Fibroblast of lung (primary cell): ENCODE results near the gene GOLGA6L7. TPM values are rescaled to one million over a fixed set of nuclear protein-coding genes. Genes with fewer than 3 reads are reported as not detected.

ENCODE experiments used
- DNase-seq, 2 donors: peaks; one replicate each; pipeline versions ENCODE4 v3.0.0 to v3.0.0-alpha.2; 2010; ENCODE audit warnings: low read depth in 2 of 2
- H2AFZ ChIP-seq: 2 replicates; pipeline ENCODE4 v1.5.1; 2012; ENCODE audit warnings: low read length, control low read depth, inconsistent platforms
- H3K27ac ChIP-seq: 2 replicates; pipeline ENCODE4 v1.5.1; 2011; ENCODE audit warnings: low read length, control low read depth; ENCODE audit not compliant: insufficient read depth
- H3K27me3 ChIP-seq: 2 replicates; pipeline ENCODE4 v1.5.1; 2011; ENCODE audit warnings: mild to moderate bottlenecking, low read length; ENCODE audit not compliant: control insufficient read depth, insufficient read depth
- H3K36me3 ChIP-seq: 2 replicates; pipeline ENCODE4 v1.5.1; 2011; ENCODE audit warnings: low read length; ENCODE audit not compliant: control insufficient read depth, insufficient read depth
- H3K4me1 ChIP-seq: 2 replicates; pipeline ENCODE4 v1.5.1; 2011; ENCODE audit warnings: low read length; ENCODE audit not compliant: control insufficient read depth, insufficient read depth; ENCODE audit errors: extremely low read depth
- H3K4me2 ChIP-seq: 2 replicates; pipeline ENCODE4 v1.5.1; 2011; ENCODE audit warnings: low read length, control low read depth; ENCODE audit not compliant: insufficient read depth; ENCODE audit errors: extremely low read depth
- H3K4me3 ChIP-seq, 4 experiments: fragments of 200-600 bp in 1 of 4; sonication (generic) in 1 of 4; replicated peaks in 1 of 4; 2 replicates each; pipeline ENCODE4 v1.5.1; 2011 to 2016; ENCODE audit warnings: low read length in 4 of 4, low read depth in 3 of 4, mild to moderate bottlenecking in 3 of 4, control low read depth in 2 of 4, inconsistent platforms in 1 of 4, mixed read lengths in 1 of 4; ENCODE audit not compliant: insufficient read depth in 1 of 4; ENCODE audit errors: control extremely low read depth in 1 of 4
- H3K79me2 ChIP-seq: 2 replicates; pipeline ENCODE4 v1.5.1; 2012; ENCODE audit warnings: mild to moderate bottlenecking, low read length, inconsistent platforms; ENCODE audit not compliant: control insufficient read depth, insufficient read depth
- H3K9ac ChIP-seq: 2 replicates; pipeline ENCODE4 v1.5.1; 2011; ENCODE audit warnings: mild to moderate bottlenecking, low read length, control low read depth; ENCODE audit not compliant: insufficient read depth
- H3K9me3 ChIP-seq: 2 replicates; pipeline ENCODE4 v1.5.1; 2012; ENCODE audit warnings: low read depth, low read length; ENCODE audit not compliant: control insufficient read depth, insufficient read depth
- H4K20me1 ChIP-seq: 2 replicates; pipeline ENCODE4 v1.5.1; 2011; ENCODE audit warnings: low read length; ENCODE audit not compliant: control insufficient read depth, insufficient read depth; ENCODE audit errors: extremely low read depth
- EZH2 ChIP-seq: IDR thresholded peaks from 2 replicates; pipeline ENCODE4 v1.5.1; 2012; ENCODE audit warnings: low read length, control low read depth, mild to moderate bottlenecking; ENCODE audit errors: missing control alignments
- polyA plus RNA-seq, 2 donors: library from polyadenylated mRNA; depleted of rRNA in 1 of 2; stranded (reverse) in 1 of 2; unstranded in 1 of 2; fragments of >200 nt; gene quantifications; 2 replicates each; pipeline ENCODE4 v1.2.1, GENCODE V29; 2011 to 2012; ENCODE audit warnings: missing spikeins in 1 of 2
- total RNA-seq: library from RNA; depleted of rRNA; stranded (reverse); fragments of >200 nt; gene quantifications from 2 replicates; pipeline ENCODE4 v1.2.1, GENCODE V29; 2014
- TF ChIP-seq, protein P1 (sequence below), 2 donors: IDR thresholded peaks in 1 of 2; conservative IDR thresholded peaks in 1 of 2; 1 replicate in 1 of 2; 2 replicates in 1 of 2; pipeline ENCODE4 v1.5.1; 2011 to 2012; ENCODE audit warnings: low read length in 2 of 2, control low read depth in 1 of 2, inconsistent platforms in 1 of 2, low read depth in 1 of 2, mild to moderate bottlenecking in 1 of 2

The GOLGA6L7 gene
- total and polyA plus RNA-seq, 2 donors (not counting 1 experiment from before 2014, with no cell fraction given), result not detected

DNA sequence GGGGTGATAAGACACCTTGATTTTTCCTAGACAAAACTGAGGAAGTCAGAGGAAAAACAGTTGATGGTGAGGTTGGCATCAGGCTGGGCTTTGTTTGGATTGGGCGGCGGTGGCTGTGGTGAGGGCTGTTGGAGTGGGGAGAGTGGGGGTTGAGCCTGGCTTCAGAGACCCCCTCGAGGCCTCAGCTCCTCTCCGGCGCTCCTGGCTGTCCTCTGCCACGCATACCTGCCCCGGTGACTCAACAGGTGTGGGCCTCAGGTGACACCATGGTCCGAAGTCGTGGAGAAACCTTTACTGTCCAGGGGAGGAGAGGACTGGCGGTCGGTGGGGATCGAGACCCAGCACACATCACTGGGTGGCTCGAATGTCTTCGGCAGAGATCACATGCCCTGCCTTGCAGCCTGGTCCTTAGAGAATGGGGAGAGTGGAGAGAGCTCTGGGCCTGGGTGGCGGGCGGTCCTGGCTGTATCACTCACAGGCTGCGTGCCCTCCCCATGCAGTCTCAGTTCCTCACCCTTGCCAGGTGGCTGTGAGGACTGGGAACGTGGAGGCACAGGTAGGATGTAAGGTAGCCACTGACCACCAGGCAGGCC lies 40.0 kb upstream of the GOLGA6L7 start:
- no peaks in the 10 kb centered on the region for H4K20me1 ChIP-seq
- no peak overlapping the region for H3K9ac ChIP-seq
- no peak overlapping the region for H3K4me2 ChIP-seq
- H3K4me3 ChIP-seq, result no peak overlapping the region
- no peaks in the 10 kb centered on the region for H3K27me3 ChIP-seq
- no peak overlapping the region for H3K27ac ChIP-seq
- H3K9me3 ChIP-seq, result no peaks in the 10 kb centered on the region
- no peaks in the 10 kb centered on the region for H3K36me3 ChIP-seq
- no peak for DNase-seq
- TF ChIP-seq, protein P1, sequence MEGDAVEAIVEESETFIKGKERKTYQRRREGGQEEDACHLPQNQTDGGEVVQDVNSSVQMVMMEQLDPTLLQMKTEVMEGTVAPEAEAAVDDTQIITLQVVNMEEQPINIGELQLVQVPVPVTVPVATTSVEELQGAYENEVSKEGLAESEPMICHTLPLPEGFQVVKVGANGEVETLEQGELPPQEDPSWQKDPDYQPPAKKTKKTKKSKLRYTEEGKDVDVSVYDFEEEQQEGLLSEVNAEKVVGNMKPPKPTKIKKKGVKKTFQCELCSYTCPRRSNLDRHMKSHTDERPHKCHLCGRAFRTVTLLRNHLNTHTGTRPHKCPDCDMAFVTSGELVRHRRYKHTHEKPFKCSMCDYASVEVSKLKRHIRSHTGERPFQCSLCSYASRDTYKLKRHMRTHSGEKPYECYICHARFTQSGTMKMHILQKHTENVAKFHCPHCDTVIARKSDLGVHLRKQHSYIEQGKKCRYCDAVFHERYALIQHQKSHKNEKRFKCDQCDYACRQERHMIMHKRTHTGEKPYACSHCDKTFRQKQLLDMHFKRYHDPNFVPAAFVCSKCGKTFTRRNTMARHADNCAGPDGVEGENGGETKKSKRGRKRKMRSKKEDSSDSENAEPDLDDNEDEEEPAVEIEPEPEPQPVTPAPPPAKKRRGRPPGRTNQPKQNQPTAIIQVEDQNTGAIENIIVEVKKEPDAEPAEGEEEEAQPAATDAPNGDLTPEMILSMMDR (conservative IDR thresholded peaks at IDR 0.05 in 1 of 2, IDR thresholded peaks at IDR 0.05 in 1 of 2; ENCODE audit: low read depth in 1 of 2, low read length in 2 of 2), result no peak
- TF ChIP-seq EZH2, result no peak
- no peak overlapping the region for H2AFZ ChIP-seq
- H3K4me1 ChIP-seq, result peaks cover 4% of the 10 kb centered on the region
- H3K79me2 ChIP-seq, result no peaks in the 10 kb centered on the region

DNA sequence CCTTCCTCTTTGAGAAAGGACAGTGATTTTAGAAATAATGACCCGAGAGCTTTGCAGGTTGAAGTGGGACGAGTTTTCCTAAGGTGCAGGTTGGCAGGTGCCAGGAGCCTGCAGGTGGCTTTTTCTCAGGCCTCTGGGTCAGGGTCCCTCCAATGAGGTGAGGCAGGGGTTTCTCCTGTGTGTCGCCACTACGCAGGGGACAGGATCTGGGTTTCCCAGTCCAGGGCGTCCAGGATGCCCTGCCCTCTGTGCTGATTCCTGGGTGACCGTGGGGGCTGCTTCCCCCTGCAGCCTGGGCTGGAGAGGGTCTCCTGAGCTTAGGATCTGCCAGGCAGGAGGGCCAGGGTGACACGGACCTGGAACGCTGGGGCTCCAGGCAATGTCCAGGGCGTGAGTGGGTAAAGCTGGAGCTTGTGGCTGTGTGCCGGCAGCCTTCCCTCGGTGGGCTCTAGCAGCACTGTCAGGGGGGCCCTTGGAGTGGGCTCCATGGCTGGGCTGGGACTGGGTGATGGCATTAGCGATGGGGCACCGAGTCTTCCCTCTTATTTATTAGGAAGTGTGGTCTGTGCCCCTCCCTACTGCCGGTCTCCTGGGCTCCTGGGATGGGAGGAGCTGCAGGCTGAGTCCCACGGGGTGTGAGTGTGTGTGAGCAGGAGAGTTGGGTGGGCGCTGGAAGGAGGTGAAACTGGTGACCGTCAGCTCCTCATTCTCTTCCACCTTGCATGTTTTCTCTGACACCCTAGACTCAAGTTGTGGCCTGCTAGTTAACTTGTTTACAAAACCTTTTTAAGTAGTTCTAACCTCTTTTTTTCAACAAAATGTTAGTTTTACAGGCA lies 39.1 kb upstream of the GOLGA6L7 start:
- no peaks in the 10 kb centered on the region for H3K79me2 ChIP-seq
- no peak overlapping the region for H3K4me2 ChIP-seq
- no peaks in the 10 kb centered on the region for H3K27me3 ChIP-seq
- peak overlapping the region in 1 of 4 experiments; percentile 62 for H3K4me3 ChIP-seq
- no peaks in the 10 kb centered on the region for H3K9me3 ChIP-seq
- no peaks in the 10 kb centered on the region for H3K36me3 ChIP-seq
- DNase-seq, result no peak
- H4K20me1 ChIP-seq, result no peaks in the 10 kb centered on the region
- no peak overlapping the region for H3K27ac ChIP-seq
- TF ChIP-seq, protein P1 (conservative IDR thresholded peaks at IDR 0.05 in 1 of 2, IDR thresholded peaks at IDR 0.05 in 1 of 2; ENCODE audit: low read depth in 1 of 2, low read length in 2 of 2), result no peak
- no peak for TF ChIP-seq EZH2
- H3K9ac ChIP-seq, result no peak overlapping the region
- peaks cover 4% of the 10 kb centered on the region for H3K4me1 ChIP-seq
- H2AFZ ChIP-seq, result no peak overlapping the region

DNA sequence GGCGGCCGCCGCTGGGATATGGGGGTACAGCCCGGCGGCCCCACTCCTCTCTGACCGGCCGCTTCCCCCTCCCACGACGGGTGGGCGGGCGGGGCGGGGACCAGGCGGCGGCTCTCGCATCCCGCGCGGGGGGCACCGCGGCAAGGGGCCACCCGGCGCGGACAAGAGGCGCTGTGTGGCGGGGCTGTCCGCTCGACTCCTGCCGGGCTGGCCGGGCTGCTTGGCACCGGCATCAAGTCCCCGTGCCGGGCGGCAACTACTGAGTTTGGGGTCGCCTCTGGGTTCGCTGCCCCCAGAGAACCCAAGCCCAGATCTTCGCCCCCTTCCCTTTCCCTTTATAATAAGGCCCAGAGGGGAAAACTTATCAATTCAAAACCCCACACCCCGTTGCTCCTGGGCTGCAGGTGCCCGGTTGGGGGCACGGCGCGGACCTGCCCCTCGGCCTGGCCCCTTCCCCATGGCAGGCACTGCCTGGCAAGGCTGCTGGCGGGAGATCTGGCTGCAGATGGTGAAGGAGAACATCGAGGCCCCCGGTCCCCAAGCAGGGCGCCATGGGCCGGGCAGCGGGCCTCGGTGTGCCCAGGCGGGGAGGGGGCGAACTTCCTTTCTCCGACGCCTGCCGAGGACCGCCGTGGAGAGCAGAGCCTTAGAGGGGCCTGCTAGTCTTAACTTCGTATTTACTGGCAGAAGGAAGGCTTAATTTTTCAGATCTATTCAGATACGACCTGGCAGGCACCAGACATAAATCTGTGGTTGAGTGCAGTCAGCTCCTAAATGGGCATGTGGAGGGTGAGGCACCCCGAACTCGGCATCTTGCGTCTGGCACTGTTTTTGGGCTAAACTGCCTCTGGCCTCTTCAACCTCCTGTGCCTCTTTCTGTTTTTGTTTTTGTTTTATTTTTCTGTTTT lies 38.2 kb upstream of the GOLGA6L7 start:
- peak overlapping the region; percentile 45 to 62 (median 58) for H3K4me3 ChIP-seq
- no peaks in the 10 kb centered on the region for H3K9me3 ChIP-seq
- H3K9ac ChIP-seq, result no peak overlapping the region
- no peaks in the 10 kb centered on the region for H4K20me1 ChIP-seq
- TF ChIP-seq, protein P1 (conservative IDR thresholded peaks at IDR 0.05 in 1 of 2, IDR thresholded peaks at IDR 0.05 in 1 of 2; ENCODE audit: low read depth in 1 of 2, low read length in 2 of 2), result no peak
- TF ChIP-seq EZH2, result no peak
- no peaks in the 10 kb centered on the region for H3K79me2 ChIP-seq
- H3K4me1 ChIP-seq, result peaks cover 4% of the 10 kb centered on the region
- no peaks in the 10 kb centered on the region for H3K36me3 ChIP-seq
- no peak overlapping the region for H2AFZ ChIP-seq
- DNase-seq, result no peak
- no peaks in the 10 kb centered on the region for H3K27me3 ChIP-seq
- peak overlapping the region; percentile 67 for H3K4me2 ChIP-seq
- no peak overlapping the region for H3K27ac ChIP-seq
